Panc1 (cell line): Measurements from ENCODE around the gene C16orf90.

Experiments used
- CTCF ChIP-seq: fragments of 450-650 bp; IDR thresholded peaks from 2 replicates; pipeline ENCODE4 v1.5.1; 2017; ENCODE audit warnings: mild to moderate bottlenecking
- POLR2AphosphoS5 ChIP-seq: IDR thresholded peaks from 2 replicates; pipeline ENCODE4 v1.6.1; 2012; ENCODE audit warnings: mild to moderate bottlenecking, low read depth, low read length, moderate library complexity
- SIN3A ChIP-seq: IDR thresholded peaks from 2 replicates; pipeline ENCODE4 v1.6.1; 2012; ENCODE audit warnings: low read depth, mild to moderate bottlenecking, low read length, moderate library complexity, borderline replicate concordance; ENCODE audit not compliant: insufficient read depth

- TF ChIP-seq CTCF (no peak), SIN3A (no peak), POLR2AphosphoS5 (no peak)
Observed at GRCh38 chr16:3530371-3530914, 35.2 kb upstream of the C16orf90 start.
